GM11168 (cell line): Measurements from ENCODE around the gene SLC39A8.
"Not testable (repeated sequence)": the region's sequence is repeated elsewhere in the genome, so short reads cannot be mapped to it uniquely, and the experiment has no call there.

Source experiments
- in situ Hi-C: fragments of 300-500 bp; cut with MboI; formaldehyde crosslinking; loops from one replicate; pipeline ENCODE4 v1.12.0; 2022; ENCODE audit warnings: low sequenced_read_pairs; ENCODE audit not compliant: unreplicated experiment

Gene SLC39A8

DNA sequence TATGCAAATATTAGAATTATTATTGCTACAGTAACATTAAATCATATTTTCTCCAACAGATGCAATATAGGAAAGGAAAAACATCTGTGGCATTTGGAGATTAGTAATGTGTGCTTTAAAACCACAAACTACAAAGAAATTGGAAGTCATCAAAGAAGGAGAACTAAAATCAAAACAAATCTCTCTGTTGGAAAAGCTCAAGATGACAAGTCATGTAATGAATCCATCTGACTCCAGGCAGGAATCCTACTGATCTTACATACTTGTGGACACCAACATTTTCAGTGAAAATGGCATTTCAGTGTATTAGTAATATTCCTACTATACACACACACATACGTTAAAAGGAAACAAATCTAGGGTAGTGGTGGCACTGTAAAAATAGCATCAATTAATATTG is 98.2 kb downstream of the SLC39A8 start:
- in situ Hi-C loops: no loop called here

DNA sequence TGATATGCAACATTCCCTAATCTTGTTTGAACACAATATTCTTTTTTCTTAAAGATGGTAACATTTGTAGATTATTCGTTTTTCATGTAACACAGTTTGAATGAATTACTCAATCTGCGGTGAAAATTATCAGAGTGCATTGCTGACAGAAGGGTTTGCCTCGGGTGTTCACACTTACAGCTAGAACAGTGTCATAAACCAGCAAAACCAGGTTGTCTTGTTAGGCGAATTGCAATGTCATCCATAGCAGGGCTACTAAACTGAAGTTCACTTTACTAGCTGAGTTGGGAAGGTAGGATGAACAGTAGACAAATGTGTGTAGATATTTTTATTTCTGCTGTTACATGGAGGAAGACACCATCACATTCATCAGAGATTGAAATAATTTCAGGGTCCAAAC is 98.9 kb downstream of the SLC39A8 start:
- in situ Hi-C loops: no loop called here

DNA sequence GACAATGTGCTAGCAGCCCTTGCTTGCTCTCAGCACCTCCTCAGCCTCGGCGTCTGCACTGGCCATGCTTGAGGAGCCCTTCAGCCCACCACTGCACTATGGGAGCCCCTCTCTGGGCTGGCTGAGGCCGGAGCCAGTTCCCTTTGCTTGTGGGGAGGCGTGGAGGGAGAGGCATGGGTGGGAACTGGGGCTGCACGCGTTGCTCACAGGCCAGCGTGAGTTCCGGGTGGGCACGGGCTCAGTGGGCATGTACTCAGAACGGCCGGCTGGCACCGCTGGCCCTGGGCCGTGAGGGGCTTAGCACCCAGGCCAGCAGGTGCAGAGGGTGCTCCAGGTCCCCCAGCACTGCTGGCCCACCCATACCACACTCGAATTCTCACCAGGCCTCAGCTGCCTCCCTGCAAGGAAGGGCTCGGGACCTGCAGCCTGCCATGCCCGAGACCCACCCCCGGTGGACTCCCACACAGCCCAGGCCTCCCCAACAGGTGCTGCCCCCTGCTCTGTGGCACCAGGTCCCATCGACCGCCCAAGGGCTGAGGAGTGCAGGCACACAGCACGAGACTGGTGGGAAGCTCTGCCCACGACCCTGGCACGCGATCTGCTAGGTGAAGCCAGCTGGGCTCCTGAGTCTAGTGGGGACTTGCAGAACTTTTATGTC is 100.3 kb downstream of the SLC39A8 start:
- in situ Hi-C loops: no loop called here

DNA sequence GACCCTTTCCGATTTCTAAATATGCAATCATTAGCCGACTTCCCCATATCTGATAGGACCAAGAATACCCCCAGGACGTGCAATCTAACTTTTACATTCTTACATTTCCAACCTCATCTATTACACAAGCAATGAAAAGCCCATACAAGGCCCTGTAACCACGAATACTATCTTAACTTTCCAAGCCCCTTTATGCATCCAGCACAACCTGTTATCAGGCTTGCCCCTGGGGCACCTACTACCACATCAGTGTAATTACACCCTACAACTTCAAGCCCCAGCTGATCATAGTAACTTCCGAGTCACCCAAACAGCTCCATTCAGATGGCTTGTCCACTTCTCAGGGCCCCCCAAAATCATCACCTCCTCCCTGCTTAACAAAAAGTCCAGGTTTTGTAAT is 102.0 kb downstream of the SLC39A8 start:
- in situ Hi-C loops: not testable (repeated sequence)

DNA sequence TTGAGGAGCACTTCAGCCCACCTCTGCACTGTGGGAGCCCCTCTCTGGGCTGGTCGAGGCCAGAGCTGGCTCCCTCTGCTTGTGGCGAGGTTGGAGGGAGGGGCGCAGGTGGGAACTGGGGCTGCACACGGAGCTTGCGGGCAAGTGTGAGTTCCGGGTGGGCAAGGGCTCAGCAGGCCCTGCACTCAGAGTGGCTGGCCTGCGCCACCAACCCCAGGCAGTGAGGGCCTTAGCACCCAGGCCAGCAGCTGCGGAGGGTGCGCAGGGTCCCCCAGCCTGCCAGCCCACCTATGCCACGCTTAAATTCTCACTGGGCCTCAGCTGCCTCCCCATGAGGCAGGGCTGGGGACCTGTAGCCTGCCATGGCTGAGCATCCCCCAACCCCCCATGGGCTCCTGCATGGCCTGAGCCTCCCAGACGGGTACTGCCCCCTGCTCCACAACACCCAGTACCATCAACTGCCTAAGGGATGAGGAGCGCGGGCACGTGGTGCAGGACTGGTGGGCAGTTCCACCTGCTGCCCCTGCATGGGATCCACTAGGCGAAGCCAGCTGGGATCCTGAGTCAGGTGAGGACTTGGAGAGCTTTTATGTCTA is 110.9 kb downstream of the SLC39A8 start:
- in situ Hi-C loops: no loop called here

DNA sequence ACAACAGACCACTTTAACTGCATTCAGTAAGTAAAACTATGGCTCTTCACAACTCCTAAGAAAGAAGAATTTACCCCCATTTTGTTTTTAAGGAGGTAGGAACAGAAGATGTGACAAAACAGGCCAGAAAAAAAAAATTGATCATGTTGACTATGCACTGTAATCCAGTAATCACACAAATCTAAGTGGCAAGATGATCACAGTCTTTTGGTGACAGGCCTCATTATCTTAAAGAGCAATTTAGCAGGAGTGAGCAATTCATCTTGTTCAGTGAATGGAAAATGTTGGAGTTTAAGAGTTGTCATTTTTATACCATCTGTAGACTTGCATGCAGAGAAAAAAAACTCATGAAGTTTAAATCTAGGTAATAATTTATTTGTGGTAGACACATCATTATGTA is 115.1 kb downstream of the SLC39A8 start:
- in situ Hi-C loops: no loop called here

DNA sequence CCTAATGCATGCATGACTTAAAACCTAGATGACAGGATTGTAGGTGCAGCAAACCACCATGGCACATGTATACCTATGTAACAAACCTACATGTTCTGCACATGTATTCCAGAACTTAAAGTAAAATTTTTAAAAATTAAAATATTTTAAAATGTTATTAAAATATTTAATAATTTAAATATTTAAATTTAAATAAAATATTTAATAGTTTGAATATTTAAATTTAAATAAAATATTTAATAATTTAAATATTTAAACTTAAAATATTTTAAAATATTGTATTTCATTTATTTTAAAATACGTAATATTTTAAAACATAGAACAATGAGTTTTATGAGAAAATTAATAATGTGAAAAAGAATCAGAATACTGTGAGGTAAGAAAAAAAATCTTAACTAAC is 117.9 kb downstream of the SLC39A8 start:
- in situ Hi-C loops: no loop called here

DNA sequence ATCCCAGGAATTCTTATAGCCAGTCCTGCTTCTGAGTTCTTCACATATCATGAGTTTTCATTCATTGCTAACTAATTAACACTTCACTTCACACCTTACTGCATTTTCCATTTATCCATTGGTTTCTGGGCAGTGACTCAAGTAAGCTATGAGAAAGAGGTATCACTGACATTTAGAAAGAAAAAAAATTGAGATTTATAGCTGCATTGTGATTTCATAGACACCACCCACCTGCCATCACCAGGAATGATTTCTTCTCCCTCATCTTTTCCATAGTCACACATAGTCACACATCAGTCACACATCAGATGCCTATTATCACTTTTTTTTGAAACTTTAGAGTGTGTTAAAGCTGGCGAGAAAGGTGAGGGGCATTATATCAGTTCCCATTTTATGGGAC is 121.8 kb downstream of the SLC39A8 start:
- in situ Hi-C loops: no loop called here

DNA sequence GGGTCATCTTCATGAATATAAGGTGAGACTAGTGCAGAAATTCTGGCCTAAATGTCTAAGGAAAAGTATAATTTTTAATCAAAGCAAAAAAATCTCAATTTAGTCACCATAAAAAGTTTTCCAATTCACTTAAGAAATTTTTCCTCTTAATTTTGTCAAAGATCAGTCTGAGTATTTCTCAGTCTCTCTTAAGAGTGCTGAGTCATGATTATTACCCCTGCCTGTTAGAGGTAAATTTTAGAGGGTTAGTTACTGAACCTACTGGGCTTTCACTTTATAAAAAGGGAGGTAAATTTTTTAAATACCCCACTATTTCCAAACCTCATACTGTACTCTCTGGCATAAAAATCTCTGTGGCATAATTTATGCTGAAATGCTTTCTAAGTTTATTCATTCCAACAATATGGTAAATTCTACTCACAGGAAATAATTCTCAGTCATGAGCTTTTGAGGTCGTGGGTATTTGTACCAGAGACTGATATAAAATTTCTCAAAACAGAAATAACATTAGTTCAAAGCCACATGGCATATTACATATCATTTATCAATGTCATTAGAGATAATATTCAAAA is 122.4 kb downstream of the SLC39A8 start:
- in situ Hi-C loops: no loop called here

DNA sequence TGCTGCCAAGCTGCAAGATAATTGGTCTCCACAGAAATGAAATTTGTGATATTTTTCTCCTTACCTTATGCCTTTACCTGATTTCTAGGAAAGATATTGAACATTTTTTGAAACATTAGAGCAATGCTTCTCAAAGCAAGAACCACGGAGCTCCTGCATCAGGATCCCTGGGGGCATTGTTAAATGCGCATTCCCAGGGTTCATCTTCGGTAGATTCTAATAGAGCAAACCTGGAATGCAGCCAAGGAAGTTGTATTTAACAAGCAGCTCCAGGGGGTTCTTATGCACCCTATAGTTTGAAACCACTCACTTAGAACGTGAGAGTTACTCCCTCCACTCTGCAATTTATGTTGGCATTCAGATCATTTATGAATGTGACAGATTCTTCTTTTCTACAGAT is 126.2 kb downstream of the SLC39A8 start:
- in situ Hi-C loops: no loop called here

DNA sequence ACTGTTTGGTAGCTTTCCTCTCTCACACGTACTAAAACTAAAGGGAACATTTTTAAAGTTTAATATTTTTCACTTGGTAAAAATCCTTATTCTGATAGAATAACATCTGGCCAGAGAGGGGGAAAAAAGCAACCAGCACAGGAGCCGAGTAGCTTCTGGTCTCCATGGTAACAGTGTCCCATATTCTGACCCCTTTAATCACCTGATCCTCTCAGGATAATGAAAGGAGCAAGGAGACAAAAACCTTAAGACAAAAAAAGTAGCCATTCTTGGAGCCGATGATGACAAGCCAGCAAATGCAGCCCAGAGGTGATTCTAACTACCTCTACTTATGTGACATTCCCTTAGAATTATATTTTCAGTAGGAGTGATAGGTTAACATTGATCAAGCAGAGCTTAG is 126.6 kb downstream of the SLC39A8 start:
- in situ Hi-C loops: no loop called here

DNA sequence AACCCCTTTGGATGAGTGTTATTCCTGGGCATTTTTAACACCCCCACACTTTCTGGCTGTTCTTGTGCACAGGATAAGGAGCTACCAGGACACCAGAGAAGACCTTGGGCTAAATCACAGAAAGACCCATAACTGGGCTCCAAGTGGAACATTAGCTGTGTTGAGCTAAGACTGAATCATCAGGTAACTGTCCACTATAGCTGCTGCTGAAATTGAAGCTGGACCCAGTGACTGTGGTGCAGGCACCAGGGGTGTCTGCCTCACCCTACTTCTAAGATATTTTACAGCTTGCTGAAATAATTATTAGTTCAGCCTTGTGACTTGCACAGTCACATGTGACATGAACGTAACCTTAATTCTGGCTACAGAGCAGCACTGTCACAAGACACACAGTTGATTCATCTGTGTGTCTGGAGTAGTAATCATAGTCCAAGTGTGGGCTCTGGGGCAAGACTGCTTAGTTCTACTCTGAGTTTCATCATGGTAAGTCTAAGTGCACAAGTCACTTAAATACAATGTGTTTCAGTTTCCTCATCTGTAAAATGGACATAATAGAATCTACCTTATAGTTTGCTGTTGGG is 127.4 kb downstream of the SLC39A8 start:
- in situ Hi-C loops: no loop called here

DNA sequence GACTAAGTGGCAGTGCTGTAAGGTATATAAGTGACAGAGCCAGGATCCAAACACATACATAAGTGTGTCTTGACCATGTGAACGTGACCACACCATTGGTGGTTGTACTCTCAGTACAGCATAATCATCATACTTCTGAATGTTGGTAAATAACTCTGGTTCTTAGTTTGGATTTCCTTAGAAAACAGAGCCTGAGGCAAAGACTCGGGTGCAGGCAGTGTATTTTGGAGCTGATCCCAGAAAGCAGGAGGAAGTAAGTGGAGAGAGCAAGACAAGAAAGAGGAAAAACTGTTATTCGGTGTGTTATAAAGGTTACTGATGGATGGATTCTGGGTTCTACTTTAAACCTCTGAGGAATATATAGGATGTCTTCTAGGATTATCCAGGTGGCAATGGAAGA is 127.9 kb downstream of the SLC39A8 start:
- in situ Hi-C loops: no loop called here

DNA sequence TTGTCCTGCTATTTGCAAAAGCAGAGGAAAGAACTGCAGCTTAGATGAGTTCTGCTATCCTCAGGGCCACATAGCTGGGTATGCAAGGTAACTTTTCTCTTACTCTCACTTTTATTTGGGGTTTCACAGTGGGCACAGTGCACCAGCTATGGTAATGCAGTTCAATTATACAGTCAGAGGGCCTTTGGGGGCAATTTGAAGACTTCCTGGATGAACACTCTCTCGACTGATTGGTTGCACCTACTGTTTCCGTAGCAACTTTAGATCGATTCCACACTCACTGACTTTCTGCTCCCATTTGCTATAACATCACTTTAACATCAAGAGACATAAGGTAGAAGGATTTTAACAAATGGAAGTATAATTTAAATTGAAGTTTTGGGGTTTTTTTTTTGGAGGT is 128.6 kb downstream of the SLC39A8 start:
- in situ Hi-C loops: no loop called here

DNA sequence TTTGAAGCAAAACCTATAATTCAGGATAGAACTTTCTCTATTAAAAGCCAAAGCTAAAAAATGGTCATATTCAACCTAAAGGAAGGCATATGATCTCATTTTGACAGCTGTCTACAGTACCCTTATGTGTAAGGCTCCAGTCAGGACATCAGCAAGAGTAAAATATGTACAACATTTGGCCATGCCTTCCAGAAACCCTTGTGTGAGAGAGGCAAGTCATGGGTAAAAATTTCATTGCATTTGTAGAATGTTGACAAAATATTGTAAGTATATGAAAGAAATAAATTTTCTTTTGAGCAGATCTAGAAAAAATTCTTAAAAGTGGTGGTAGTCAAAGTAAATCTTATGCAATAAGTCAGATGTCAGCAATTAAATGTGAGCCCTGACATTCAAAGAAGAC is 132.3 kb downstream of the SLC39A8 start:
- in situ Hi-C loops: no loop called here
